ENCODE data around the gene PDZD2. TPM values are rescaled to one million over a fixed set of nuclear protein-coding genes. Genes with fewer than 3 reads are reported as not detected.

Gene PDZD2
- total RNA-seq, 1 donor from 2014 or later = 0.38 TPM

DNA sequence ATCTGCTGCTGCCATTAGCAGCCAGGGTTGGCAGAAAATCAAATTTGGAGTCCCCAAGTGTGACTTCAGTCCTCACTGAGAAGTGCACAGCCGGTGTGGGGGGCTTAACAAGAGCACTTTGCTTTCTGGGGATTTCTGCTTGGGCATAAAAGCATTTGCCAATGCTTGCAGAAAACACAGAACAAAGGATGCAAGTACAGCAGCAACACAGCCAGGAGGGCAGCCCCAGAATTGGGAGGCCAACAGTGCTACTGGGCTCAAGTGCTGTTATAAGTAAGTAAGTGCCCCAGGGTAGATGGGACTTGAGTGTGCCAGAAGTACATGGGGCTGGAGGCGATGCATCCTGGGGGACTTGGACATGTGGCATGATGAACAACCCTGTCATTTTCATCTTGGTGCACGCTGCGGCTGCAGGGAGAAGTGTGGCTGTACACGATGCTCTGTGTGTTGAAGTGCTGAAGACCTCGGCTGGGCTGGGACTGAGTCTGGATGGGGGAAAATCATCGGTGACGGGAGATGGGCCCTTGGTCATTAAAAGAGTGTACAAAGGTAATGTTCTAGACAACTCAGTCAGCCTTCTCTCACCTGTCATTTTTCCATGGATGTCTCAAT is 461.9 kb downstream of the PDZD2 start:
- Mint-ChIP-seq H3K36me3 (ENCODE audit: low read depth) (peaks cover 55% of the 10 kb centered on the region), H3K9me3 (no peaks in the 10 kb centered on the region), H3K27me3 (no peaks in the 10 kb centered on the region), H3K27ac (no peak overlapping the region), H3K4me1 (no peaks in the 10 kb centered on the region), H3K4me3 (no peak overlapping the region)
- intact Hi-C loops (cut with micrococcal nuclease) = no loop called here
- TF ChIP-seq, protein P1, sequence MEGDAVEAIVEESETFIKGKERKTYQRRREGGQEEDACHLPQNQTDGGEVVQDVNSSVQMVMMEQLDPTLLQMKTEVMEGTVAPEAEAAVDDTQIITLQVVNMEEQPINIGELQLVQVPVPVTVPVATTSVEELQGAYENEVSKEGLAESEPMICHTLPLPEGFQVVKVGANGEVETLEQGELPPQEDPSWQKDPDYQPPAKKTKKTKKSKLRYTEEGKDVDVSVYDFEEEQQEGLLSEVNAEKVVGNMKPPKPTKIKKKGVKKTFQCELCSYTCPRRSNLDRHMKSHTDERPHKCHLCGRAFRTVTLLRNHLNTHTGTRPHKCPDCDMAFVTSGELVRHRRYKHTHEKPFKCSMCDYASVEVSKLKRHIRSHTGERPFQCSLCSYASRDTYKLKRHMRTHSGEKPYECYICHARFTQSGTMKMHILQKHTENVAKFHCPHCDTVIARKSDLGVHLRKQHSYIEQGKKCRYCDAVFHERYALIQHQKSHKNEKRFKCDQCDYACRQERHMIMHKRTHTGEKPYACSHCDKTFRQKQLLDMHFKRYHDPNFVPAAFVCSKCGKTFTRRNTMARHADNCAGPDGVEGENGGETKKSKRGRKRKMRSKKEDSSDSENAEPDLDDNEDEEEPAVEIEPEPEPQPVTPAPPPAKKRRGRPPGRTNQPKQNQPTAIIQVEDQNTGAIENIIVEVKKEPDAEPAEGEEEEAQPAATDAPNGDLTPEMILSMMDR (IDR thresholded peaks at IDR 0.05) = no peak
- DNase-seq (no peak), ATAC-seq (ENCODE audit: low read depth) (no peak)
- ChIA-PET POLR2A (no interaction called here), CTCF (no interaction called here)

DNA sequence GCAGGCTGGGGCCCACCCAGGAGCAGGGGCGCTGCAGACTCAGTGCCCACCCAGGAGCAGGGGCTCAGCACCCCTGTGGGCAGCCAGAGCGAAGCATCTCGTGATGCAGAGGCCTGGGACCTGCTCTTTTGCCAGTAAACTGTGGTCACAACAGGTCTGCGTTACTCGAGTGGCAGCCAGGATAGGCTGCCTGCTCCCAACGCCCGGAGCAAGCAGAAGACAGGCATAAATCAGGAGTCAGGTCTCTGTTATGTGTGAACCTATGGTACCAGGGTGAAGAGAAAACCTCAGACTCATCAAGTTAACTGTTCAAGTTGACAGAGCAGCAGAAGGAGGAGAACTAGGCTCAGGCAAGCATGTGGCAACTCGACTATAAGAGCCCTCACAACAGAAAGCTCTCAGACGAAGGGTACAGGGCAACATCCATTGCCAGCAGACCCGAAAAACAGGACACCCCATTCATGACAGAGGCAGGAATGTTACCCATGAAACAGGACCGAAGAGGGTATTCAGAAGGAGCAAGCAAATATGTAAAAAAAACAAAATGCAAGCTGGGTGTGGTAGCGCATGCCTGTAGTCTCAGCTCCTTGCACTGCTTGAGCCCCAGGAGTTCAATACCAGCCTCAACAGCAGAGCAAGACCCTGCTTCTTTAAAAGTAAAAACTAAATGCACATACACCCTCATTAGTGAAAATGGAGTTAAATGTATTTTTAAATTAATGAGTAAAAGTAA is 463.5 kb downstream of the PDZD2 start:
- Mint-ChIP-seq H3K36me3 (ENCODE audit: low read depth) (peaks cover 65% of the 10 kb centered on the region), H3K9me3 (no peaks in the 10 kb centered on the region), H3K4me3 (no peak overlapping the region), H3K4me1 (no peaks in the 10 kb centered on the region), H3K27me3 (no peaks in the 10 kb centered on the region), H3K27ac (no peak overlapping the region)
- POLR2A ChIA-PET = no interaction called here
- ATAC-seq (ENCODE audit: low read depth) (no peak), DNase-seq (no peak)
- CTCF ChIA-PET = no interaction called here
- TF ChIP-seq, protein P1 (IDR thresholded peaks at IDR 0.05) = no peak
- intact Hi-C loops (cut with micrococcal nuclease) = no loop called here

DNA sequence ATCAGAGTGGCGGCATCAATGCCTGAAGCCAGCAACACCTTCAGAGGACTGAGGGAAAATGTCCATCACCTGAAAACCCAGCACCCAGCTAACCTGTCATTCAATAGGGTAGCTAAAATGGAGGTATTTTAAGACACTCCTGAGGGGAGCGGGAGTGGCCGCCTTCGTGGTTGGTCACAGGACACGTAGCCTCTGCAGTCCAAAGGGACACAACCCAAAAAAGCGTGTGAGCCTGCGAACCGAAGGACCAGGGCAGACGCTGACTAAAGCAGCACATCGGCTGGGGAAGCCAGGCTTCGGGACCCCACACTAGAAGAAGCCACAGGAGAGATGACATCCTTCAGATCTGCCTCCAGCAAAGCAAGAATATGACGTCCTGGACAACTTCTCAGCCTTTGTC is 464.6 kb downstream of the PDZD2 start:
- DNase-seq = no peak
- Mint-ChIP-seq H3K4me1 (no peaks in the 10 kb centered on the region), H3K36me3 (ENCODE audit: low read depth) (peaks cover 72% of the 10 kb centered on the region), H3K27me3 (no peaks in the 10 kb centered on the region), H3K27ac (no peak overlapping the region), H3K9me3 (no peaks in the 10 kb centered on the region), H3K4me3 (no peak overlapping the region)
- intact Hi-C loops (cut with micrococcal nuclease) = no loop called here
- TF ChIP-seq, protein P1 (IDR thresholded peaks at IDR 0.05) = no peak
- ChIA-PET POLR2A (no interaction called here), CTCF (no interaction called here)
- no peak for ATAC-seq (ENCODE audit: low read depth)

DNA sequence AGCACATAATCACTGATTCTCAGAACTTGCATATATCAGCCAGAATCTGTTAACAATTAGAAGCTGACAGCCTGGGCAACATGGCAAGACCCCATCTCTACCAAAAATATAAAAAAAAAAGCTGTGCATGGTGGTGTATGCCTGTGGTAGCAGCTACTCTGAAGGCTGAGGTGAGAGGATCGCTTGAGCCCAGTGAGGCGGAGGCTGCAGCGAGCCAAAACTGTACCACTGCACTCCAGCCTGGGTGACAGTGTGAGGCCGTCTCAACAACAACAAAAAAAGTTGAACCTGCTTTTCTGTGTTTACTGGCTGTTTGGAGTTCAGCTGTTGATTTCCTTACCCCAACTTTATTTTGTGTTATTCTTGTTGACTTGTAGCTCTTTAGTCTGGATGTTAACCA is 468.4 kb downstream of the PDZD2 start:
- DNase-seq (no peak), ATAC-seq (ENCODE audit: low read depth) (no peak)
- POLR2A ChIA-PET = no interaction called here
- TF ChIP-seq, protein P1 (IDR thresholded peaks at IDR 0.05) = no peak
- intact Hi-C loops (cut with micrococcal nuclease) = no loop called here
- CTCF ChIA-PET = no interaction called here
- H3K27ac Mint-ChIP-seq = no peak overlapping the region
- no peak overlapping the region for H3K4me3 Mint-ChIP-seq
- H3K9me3 Mint-ChIP-seq = no peaks in the 10 kb centered on the region
- peaks cover 76% of the 10 kb centered on the region for H3K36me3 Mint-ChIP-seq (ENCODE audit: low read depth)
- no peaks in the 10 kb centered on the region for H3K27me3 Mint-ChIP-seq
- H3K4me1 Mint-ChIP-seq = no peaks in the 10 kb centered on the region

DNA sequence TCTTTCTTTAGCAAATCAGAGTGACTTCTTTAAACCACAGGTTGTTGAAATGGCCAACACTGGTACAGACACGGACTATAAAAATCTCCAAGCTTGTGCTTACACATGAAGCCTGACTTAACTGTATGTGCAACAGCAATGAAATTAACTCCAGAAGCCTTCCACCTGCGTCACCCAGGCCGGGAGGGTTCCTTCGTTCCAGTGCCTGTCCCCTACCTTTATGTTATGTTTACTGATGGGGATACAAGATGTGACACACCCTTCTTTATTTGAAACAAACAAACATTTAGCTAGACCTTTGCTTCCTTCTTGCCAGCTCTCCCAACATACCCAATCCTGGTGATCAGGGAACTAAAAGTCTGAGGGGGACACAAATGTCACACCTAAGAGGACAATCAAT is 469.2 kb downstream of the PDZD2 start:
- Mint-ChIP-seq H3K4me3 (no peak overlapping the region), H3K27me3 (no peaks in the 10 kb centered on the region), H3K36me3 (ENCODE audit: low read depth) (peaks cover 75% of the 10 kb centered on the region), H3K9me3 (no peaks in the 10 kb centered on the region), H3K27ac (no peak overlapping the region), H3K4me1 (no peaks in the 10 kb centered on the region)
- TF ChIP-seq, protein P1 (IDR thresholded peaks at IDR 0.05) = no peak
- no peak for DNase-seq
- POLR2A ChIA-PET = interaction anchor here (0.7 kb wide), 1 partner anchor 536 kb away, joined by 3 read pairs; no protein-coding TSS in a partner anchor
- ATAC-seq (ENCODE audit: low read depth) = no peak
- intact Hi-C loops (cut with micrococcal nuclease) = no loop called here
- CTCF ChIA-PET = no interaction called here

Measured in activated B cell treated with CpG ODN at 0.5 μM for 24 hours (primary cell).